Left lung (tissue), 10 donors: ENCODE data around the gene FHIT. TPM values are rescaled to one million over a fixed set of nuclear protein-coding genes. Genes with fewer than 3 reads are reported as not detected.

Source experiments
- ATAC-seq: fragments of 200-7000 bp; cut with Tn5 transposase; one replicate; pipeline ENCODE4 v1.9.1; 2020; ENCODE audit warnings: moderate library complexity
- DNase-seq, 4 donors: peaks; one replicate each; pipeline ENCODE4 v3.0.0-alpha.2; 2013 to 2020
- H3K27ac ChIP-seq, 2 donors: fragments of 200-600 bp; sonication (generic) in 1 of 2; one replicate each; pipeline versions ENCODE4 v1.5.0 to v1.8.0; 2020 to 2021
- H3K27me3 ChIP-seq, 2 donors: fragments of 200-600 bp; sonication (generic) in 1 of 2; one replicate each; pipeline versions ENCODE4 v1.5.0 to v1.8.0; 2020 to 2021
- H3K36me3 ChIP-seq, 2 donors: fragments of 200-600 bp; sonication (generic) in 1 of 2; one replicate each; pipeline versions ENCODE4 v1.5.0 to v1.8.0; 2020 to 2021
- H3K4me1 ChIP-seq, 2 donors: fragments of 200-600 bp; one replicate each; pipeline ENCODE4 v1.8.0; 2021
- H3K4me3 ChIP-seq, 2 donors: fragments of 200-600 bp; sonication (generic) in 1 of 2; one replicate each; pipeline versions ENCODE4 v1.5.0 to v1.8.0; 2020 to 2021; ENCODE audit warnings: mild to moderate bottlenecking in 1 of 2
- H3K9me3 ChIP-seq, 2 donors: fragments of 200-600 bp; sonication (generic) in 1 of 2; one replicate each; pipeline versions ENCODE4 v1.5.0 to v1.8.0; 2020 to 2021
- intact Hi-C, 2 donors: fragments of 100-400 bp; cut with DNase I; formaldehyde crosslinking; loops; one replicate each; pipeline versions ENCODE4 v1.11.2 to v1.14.2; 2022
- polyA plus RNA-seq, 6 donors: library from polyadenylated mRNA; unstranded; fragments of 120-200 nt; gene quantifications; one replicate each; pipeline ENCODE4 v1.2.1, GENCODE V29; 2013; ENCODE audit not compliant: insufficient read length in 6 of 6
- total RNA-seq, 2 donors: library from RNA; stranded (reverse); fragmentation: NEBNext Ultra II Directional; extraction: Animal tissue kit (Norgen Biotek cat#: 25700); gene quantifications; one replicate each; pipeline ENCODE4 v1.2.1, GENCODE V29; 2021
- TF ChIP-seq, protein P1 (sequence below), 2 donors: fragments of 200-600 bp; sonication (generic) in 1 of 2; IDR thresholded peaks; one replicate each; pipeline versions ENCODE4 v1.5.0 to v1.8.0; 2021; ENCODE audit warnings: antibody characterized with exemption in 2 of 2
- donor health status: DM: no; HTN: yes; CAD: no.
- donor health status: DM: no; HTN: no; CAD: no.

FHIT gene
- total and polyA plus RNA-seq, 8 donors, result 8.5 to 16.3 (median 9.7) TPM

DNA sequence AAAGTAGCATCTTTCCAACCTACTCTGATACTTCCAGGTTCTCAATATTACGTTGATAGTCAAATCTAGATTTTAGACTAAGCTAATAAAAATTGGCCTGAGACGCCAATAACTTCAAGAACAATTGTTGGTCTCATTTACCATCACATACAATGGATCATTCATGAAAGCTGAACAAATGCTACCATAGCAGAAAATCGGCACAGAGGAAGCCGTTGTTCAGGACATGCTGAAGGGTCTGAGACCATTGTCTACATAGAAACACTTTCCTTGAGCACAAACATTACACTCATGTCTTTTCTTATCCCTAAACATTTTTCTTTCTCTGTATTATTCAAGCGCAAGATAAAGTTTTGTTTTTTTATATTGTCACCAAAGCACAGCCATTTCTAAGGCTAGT, 37.2 kb upstream of the FHIT start:
- DNase-seq (no peak), ATAC-seq (no peak)
- TF ChIP-seq, protein P1, sequence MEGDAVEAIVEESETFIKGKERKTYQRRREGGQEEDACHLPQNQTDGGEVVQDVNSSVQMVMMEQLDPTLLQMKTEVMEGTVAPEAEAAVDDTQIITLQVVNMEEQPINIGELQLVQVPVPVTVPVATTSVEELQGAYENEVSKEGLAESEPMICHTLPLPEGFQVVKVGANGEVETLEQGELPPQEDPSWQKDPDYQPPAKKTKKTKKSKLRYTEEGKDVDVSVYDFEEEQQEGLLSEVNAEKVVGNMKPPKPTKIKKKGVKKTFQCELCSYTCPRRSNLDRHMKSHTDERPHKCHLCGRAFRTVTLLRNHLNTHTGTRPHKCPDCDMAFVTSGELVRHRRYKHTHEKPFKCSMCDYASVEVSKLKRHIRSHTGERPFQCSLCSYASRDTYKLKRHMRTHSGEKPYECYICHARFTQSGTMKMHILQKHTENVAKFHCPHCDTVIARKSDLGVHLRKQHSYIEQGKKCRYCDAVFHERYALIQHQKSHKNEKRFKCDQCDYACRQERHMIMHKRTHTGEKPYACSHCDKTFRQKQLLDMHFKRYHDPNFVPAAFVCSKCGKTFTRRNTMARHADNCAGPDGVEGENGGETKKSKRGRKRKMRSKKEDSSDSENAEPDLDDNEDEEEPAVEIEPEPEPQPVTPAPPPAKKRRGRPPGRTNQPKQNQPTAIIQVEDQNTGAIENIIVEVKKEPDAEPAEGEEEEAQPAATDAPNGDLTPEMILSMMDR (IDR thresholded peaks at IDR 0.05), result no peak
- Histone ChIP-seq H3K9me3 (no peaks in the 10 kb centered on the region), H3K36me3 (no peaks in the 10 kb centered on the region), H3K27ac (no peak overlapping the region), H3K27me3 (no peaks in the 10 kb centered on the region), H3K4me1 (no peaks in the 10 kb centered on the region), H3K4me3 (no peak overlapping the region)
- intact Hi-C loops, result no loop called here

DNA sequence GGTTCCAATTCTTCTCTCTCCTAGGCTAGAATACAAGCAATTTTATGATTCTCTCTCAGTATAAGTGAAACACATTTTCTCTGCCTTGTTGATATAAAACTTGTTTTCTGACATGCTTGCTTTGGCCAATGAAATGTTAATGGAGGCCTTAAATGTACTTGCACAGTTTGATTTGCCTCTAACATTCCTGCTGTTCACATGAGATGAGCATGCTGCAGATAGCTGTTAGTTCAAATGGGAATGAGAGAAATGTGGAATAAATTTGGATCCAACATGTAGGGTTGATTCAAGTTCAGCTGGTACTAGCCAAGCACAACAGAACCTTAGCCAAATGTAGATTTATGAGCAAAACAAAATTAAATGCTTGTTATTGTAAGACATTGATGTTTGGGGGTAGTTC, 32.6 kb upstream of the FHIT start:
- no peaks in the 10 kb centered on the region for H3K27me3 ChIP-seq
- H3K4me1 ChIP-seq, result no peaks in the 10 kb centered on the region
- TF ChIP-seq, protein P1 (IDR thresholded peaks at IDR 0.05), result no peak
- H3K36me3 ChIP-seq, result no peaks in the 10 kb centered on the region
- no peak overlapping the region for H3K4me3 ChIP-seq
- intact Hi-C loops, result no loop called here
- ATAC-seq (no peak), DNase-seq (no peak)
- no peak overlapping the region for H3K27ac ChIP-seq
- H3K9me3 ChIP-seq, result no peaks in the 10 kb centered on the region

DNA sequence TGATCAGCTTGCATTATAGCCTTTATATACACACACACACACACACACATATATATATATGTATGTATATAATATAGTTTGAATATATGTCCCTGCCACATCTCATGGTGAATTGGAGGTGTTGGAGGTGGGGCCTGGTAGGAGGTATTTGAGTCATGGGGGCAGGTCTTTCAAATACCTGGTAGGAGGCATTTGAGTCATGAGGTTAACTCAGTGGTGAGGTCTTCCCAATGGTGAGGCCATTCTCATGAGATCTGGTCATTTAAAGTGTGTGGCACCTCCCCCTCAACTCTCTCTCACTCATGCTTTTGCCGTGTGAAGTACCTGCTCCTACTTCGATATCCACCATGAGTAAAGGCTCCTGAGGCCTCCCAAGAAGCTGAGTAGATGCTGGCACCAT, 27.5 kb upstream of the FHIT start:
- Histone ChIP-seq H3K4me1 (no peaks in the 10 kb centered on the region), H3K4me3 (no peak overlapping the region), H3K27me3 (no peaks in the 10 kb centered on the region), H3K36me3 (no peaks in the 10 kb centered on the region), H3K9me3 (no peaks in the 10 kb centered on the region), H3K27ac (no peak overlapping the region)
- TF ChIP-seq, protein P1 (IDR thresholded peaks at IDR 0.05), result no peak
- ATAC-seq (no peak), DNase-seq (no peak)
- intact Hi-C loops, result no loop called here

DNA sequence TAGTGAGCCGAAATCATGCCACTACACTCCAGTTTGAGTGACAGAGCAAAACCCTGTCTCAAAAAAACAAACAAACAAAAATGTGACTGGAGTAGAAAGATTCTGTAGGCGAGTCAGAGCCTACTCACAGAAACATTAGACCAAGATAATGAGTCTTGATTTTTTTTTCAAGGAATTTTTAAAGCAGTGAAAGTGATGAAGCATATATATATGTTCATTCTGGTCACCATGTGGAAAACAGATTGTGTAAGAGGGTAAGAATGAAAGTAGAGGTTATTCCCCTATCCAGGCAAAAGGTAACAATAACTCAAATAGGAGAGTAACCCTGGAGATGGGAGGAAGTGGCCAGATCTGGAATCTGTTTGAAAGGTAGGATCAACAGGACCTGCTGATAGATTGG, 26.2 kb upstream of the FHIT start:
- no peak for ATAC-seq
- Histone ChIP-seq H3K4me3 (no peak overlapping the region), H3K27ac (no peak overlapping the region), H3K36me3 (no peaks in the 10 kb centered on the region), H3K4me1 (no peaks in the 10 kb centered on the region), H3K9me3 (no peaks in the 10 kb centered on the region), H3K27me3 (no peaks in the 10 kb centered on the region)
- no peak for DNase-seq
- intact Hi-C loops, result no loop called here
- TF ChIP-seq, protein P1 (IDR thresholded peaks at IDR 0.05), result no peak

DNA sequence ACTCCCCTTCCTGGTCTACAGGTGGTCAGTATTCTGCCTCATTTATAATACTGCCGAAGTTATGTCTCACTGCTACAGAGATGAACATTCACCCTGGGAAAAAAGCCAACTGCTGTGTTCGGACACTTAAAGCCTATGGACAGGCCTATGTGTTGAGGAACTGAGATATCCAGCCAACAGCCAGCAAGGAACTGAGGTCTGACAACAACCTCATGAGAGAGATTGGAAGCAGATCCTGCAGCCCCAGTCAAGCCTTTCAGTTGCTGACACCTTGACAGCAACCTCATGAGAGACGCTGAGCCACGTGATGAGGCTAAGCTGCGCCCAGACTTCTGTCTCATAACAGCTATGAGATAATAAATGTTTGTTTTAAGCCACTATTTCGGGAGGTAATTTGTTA, 18.2 kb upstream of the FHIT start:
- no peak for DNase-seq
- H3K27ac ChIP-seq, result no peak overlapping the region
- no peaks in the 10 kb centered on the region for H3K4me1 ChIP-seq
- H3K27me3 ChIP-seq, result no peaks in the 10 kb centered on the region
- no peaks in the 10 kb centered on the region for H3K9me3 ChIP-seq
- TF ChIP-seq, protein P1 (IDR thresholded peaks at IDR 0.05), result no peak
- intact Hi-C loops, result no loop called here
- H3K36me3 ChIP-seq, result no peaks in the 10 kb centered on the region
- H3K4me3 ChIP-seq, result no peak overlapping the region
- ATAC-seq, result no peak
